Measurements from ENCODE around the gene NKX2-8. TPM values are rescaled to one million over a fixed set of nuclear protein-coding genes. Genes with fewer than 3 reads are reported as not detected.

The NKX2-8 gene
- total and polyA plus RNA-seq, 2 donors (not counting 1 experiment from before 2014, with no cell fraction given), result not detected

- H3K4me1 Mint-ChIP-seq, result no peaks in the 10 kb centered on the region
- DNase-seq, result peak; percentile 31
- no peaks in the 10 kb centered on the region for H3K9me3 Mint-ChIP-seq (ENCODE audit: insufficient read depth)
These were observed 22.5 kb upstream of the NKX2-8 start for GRCh38 chr14:36604757-36605505.

DNA sequence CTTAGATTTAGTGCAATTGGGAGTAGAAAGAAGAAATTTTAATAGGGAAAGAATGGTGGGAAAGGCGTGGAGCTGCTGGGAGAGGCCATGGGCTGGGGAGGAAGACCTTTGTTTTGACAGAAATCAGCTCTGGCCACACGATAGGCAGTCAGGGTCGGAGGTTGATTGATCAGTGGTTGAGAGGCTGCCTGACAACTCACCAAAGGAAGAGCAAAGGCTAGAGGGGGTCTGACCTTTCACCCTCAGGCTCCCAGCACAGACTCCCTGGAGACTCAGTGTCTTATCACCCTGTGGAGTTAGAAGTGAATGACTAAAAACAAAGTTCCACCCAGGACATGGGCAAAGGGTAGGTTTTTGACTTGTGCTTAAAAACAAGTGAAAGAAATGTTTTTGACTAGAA, 18.0 kb upstream of the NKX2-8 start:
- Histone ChIP-seq H4K20me1 (ENCODE audit: control insufficient read depth, insufficient read depth, low read length, poor library complexity, severe bottlenecking) (no peaks in the 10 kb centered on the region), H3K27me3 (replicated peaks in 1 of 4; ENCODE audit: control extremely low read depth in 1 of 4, control insufficient read depth in 3 of 4, insufficient read depth in 4 of 4, low read length in 3 of 4) (no peaks in the 10 kb centered on the region), H3K27ac (ENCODE audit: low read length in 2 of 2) (no peak overlapping the region), H3K9me3 (ENCODE audit: control extremely low read depth in 1 of 3, control insufficient read depth in 2 of 3, insufficient read depth in 1 of 3, low read length in 2 of 3) (no peaks in the 10 kb centered on the region), H2AFZ (ENCODE audit: insufficient read depth, low read depth, low read length, poor library complexity, severe bottlenecking) (no peak overlapping the region), H3K36me3 (replicated peaks in 1 of 2; ENCODE audit: control extremely low read depth in 1 of 2, control insufficient read depth in 1 of 2, extremely low read depth in 1 of 2, insufficient read depth in 2 of 2, low read length in 1 of 2) (no peaks in the 10 kb centered on the region), H3K4me2 (replicated peaks; ENCODE audit: low read depth, low read length, poor library complexity, severe bottlenecking) (no peak overlapping the region), H3K4me3 (ENCODE audit: control extremely low read depth in 1 of 5, extremely low read depth in 1 of 5, insufficient read depth in 1 of 5, low read depth in 2 of 5, low read length in 4 of 5) (no peak overlapping the region), H3K79me2 (ENCODE audit: control insufficient read depth, insufficient read depth, low read length) (no peaks in the 10 kb centered on the region), H3K9ac (ENCODE audit: low read length) (no peak overlapping the region), H3K4me1 (ENCODE audit: control insufficient read depth in 2 of 2, insufficient read depth in 2 of 2, low read length in 2 of 2) (no peaks in the 10 kb centered on the region)
- Mint-ChIP-seq H3K4me3 (no peak overlapping the region), H3K9me3 (ENCODE audit: insufficient read depth) (no peaks in the 10 kb centered on the region), H3K27me3 (peaks cover 12% of the 10 kb centered on the region), H3K4me1 (no peaks in the 10 kb centered on the region), H3K27ac (no peak overlapping the region)
- ChIA-PET POLR2A (no interaction called here), CTCF (no interaction called here)
- intact Hi-C loops (cut with micrococcal nuclease), result no loop called here
- 20% methylated on average over 1 of the region's 3 CpGs for WGBS (ENCODE audit: insufficient coverage)
- TF ChIP-seq EZH2 (IDR thresholded peaks at IDR 0.05; ENCODE audit: borderline replicate concordance, insufficient read depth, low read depth, low read length, poor library complexity, severe bottlenecking), result no peak
- TF ChIP-seq, protein P1, sequence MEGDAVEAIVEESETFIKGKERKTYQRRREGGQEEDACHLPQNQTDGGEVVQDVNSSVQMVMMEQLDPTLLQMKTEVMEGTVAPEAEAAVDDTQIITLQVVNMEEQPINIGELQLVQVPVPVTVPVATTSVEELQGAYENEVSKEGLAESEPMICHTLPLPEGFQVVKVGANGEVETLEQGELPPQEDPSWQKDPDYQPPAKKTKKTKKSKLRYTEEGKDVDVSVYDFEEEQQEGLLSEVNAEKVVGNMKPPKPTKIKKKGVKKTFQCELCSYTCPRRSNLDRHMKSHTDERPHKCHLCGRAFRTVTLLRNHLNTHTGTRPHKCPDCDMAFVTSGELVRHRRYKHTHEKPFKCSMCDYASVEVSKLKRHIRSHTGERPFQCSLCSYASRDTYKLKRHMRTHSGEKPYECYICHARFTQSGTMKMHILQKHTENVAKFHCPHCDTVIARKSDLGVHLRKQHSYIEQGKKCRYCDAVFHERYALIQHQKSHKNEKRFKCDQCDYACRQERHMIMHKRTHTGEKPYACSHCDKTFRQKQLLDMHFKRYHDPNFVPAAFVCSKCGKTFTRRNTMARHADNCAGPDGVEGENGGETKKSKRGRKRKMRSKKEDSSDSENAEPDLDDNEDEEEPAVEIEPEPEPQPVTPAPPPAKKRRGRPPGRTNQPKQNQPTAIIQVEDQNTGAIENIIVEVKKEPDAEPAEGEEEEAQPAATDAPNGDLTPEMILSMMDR (IDR thresholded peaks at IDR 0.05), result no peak
- DNase-seq, result no peak
- no peak for ATAC-seq (ENCODE audit: low read depth)

More at GRCh38 chr14:36604757-36605505, 22.5 kb upstream of the NKX2-8 start:
- Histone ChIP-seq H4K20me1 (ENCODE audit: control insufficient read depth, insufficient read depth, low read length, poor library complexity, severe bottlenecking) (no peaks in the 10 kb centered on the region), H3K4me2 (replicated peaks; ENCODE audit: low read depth, low read length, poor library complexity, severe bottlenecking) (no peak overlapping the region), H2AFZ (ENCODE audit: insufficient read depth, low read depth, low read length, poor library complexity, severe bottlenecking) (no peak overlapping the region), H3K4me1 (ENCODE audit: control insufficient read depth in 2 of 2, insufficient read depth in 2 of 2, low read length in 2 of 2) (no peaks in the 10 kb centered on the region), H3K27me3 (replicated peaks in 1 of 4; ENCODE audit: control extremely low read depth in 1 of 4, control insufficient read depth in 3 of 4, insufficient read depth in 4 of 4, low read length in 3 of 4) (no peaks in the 10 kb centered on the region), H3K79me2 (ENCODE audit: control insufficient read depth, insufficient read depth, low read length) (no peaks in the 10 kb centered on the region), H3K36me3 (replicated peaks in 1 of 2; ENCODE audit: control extremely low read depth in 1 of 2, control insufficient read depth in 1 of 2, extremely low read depth in 1 of 2, insufficient read depth in 2 of 2, low read length in 1 of 2) (no peaks in the 10 kb centered on the region), H3K9ac (ENCODE audit: low read length) (no peak overlapping the region), H3K4me3 (ENCODE audit: control extremely low read depth in 1 of 5, extremely low read depth in 1 of 5, insufficient read depth in 1 of 5, low read depth in 2 of 5, low read length in 4 of 5) (no peak overlapping the region), H3K27ac (ENCODE audit: low read length in 2 of 2) (no peak overlapping the region), H3K9me3 (ENCODE audit: control extremely low read depth in 1 of 3, control insufficient read depth in 2 of 3, insufficient read depth in 1 of 3, low read length in 2 of 3) (no peaks in the 10 kb centered on the region)
- Mint-ChIP-seq H3K4me3 (no peak overlapping the region), H3K27me3 (peaks cover 15% of the 10 kb centered on the region), H3K27ac (no peak overlapping the region)
- no peak for TF ChIP-seq EZH2 (IDR thresholded peaks at IDR 0.05; ENCODE audit: borderline replicate concordance, insufficient read depth, low read depth, low read length, poor library complexity, severe bottlenecking)
- TF ChIP-seq, protein P1 (IDR thresholded peaks at IDR 0.05), result peak; percentile 69
- CTCF ChIA-PET, result interaction anchor here (0.9 to 1.2 kb wide), 2 partner anchors 8 to 14 kb away, joined by 3 read pairs; no protein-coding TSS in a partner anchor
- ATAC-seq (ENCODE audit: low read depth), result no peak
- intact Hi-C loops (cut with micrococcal nuclease), result no loop called here
- WGBS (ENCODE audit: insufficient coverage), result 4% methylated on average over 4 of the region's 4 CpGs
- POLR2A ChIA-PET, result no interaction called here

All from B cell (primary cell).